HPDE6-E6E7 (cell line): Measurements from ENCODE around the gene GPC5.
"Not testable (repeated sequence)": the region's sequence is repeated elsewhere in the genome, so short reads cannot be mapped to it uniquely, and the experiment has no call there.

Experiments
- DNase-seq: peaks from one replicate; pipeline ENCODE4 v3.0.0; 2011; ENCODE audit warnings: missing footprints; ENCODE audit errors: extremely low spot score

Gene GPC5

GRCh38 chr13:92640936-92641335 is 1242.5 kb downstream of the GPC5 start:
- no peak for DNase-seq

DNA sequence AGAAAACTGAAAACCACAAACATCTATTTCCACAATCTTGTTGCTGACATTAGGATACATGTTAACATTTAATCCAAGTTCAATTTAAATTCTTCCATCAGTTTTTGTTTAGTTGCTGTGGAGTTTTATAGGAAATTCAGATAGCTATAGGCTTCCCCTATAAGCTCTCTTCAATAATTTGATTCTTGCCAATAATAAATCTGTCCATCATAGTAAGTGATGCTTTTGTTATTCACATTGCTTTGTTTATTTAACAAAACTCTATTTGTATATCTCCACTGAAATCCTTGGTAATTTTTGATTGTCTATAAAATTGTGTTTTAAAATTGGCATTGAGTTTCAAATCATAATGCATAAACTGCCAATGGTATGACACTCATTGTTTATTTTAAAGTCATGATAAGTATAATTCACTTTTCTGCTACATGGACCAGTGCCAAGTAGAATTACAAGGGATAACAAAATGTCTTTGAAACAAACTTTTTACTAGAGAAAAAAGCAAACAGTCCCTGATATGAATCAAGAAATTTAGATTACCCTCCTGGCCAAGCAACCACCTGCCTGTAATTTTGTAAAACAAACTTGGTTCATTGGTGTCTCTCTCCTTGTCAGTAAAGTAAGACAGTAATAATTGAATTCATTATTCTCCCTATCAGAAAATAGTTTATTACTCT is 1250.9 kb downstream of the GPC5 start:
- DNase-seq: no peak

DNA sequence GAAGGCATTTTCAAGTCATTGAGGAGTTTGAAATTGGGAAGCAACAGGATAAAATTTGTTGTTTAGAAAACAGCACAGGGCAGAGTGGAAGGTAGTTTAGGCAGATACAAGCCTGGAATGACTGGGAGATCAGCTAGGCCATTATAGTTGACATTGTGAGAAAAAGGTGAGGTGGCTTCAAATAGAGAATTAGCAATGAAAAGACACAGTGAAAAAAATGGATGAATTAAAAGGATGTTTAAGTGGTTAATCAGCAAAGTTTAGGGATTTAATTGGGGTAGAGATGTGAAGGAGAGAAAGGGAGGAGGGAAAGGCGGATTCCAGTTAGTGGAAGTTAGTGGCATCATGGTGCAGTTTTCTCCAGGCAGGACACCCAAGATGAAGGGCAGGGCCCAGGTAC is 1257.7 kb downstream of the GPC5 start:
- no peak for DNase-seq

DNA sequence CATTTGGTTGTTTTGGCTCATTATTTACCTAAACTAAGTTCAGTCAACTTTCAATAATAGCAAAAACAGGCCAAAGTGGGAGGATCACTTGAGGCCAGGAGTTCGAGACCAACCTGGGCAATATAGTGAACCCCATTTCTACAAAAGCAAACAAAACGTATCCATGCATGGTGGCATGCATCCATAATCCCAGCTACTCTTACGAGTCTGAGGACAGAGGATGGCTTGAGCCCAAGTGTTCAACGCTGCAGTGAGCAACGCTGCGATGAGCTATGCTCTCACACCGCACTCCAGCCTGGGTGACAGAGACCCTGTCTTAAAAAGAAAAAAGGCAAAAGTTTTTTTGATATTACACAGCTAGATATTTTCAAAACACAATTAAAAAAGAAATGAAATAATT is 1258.2 kb downstream of the GPC5 start:
- no peak for DNase-seq

DNA sequence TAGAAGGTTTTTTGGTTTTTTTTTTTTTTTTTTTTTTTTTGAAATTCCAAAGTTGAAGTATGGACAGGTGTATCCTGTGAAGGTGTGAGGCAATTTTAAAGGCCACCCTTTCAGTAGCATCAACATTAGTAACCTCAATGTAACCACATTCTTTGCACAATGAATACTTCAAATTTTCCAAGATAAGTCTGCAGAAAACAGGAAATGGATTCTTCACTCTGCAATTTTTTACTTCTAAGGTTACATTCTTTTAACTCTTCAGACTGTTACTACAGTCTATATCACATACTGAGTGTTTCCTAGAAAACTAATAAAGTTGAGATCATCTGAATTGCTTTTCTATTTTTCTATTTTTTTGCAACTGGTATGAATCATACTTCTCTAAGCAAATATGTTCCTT is 1259.1 kb downstream of the GPC5 start:
- no peak for DNase-seq

- DNase-seq: no peak
Measured at GRCh38 chr13:92658293-92658692, 1259.9 kb downstream of the GPC5 start.

- DNase-seq: no peak
Measured at GRCh38 chr13:92661406-92661805, 1263.0 kb downstream of the GPC5 start.

GRCh38 chr13:92668157-92668556 is 1269.7 kb downstream of the GPC5 start:
- no peak for DNase-seq

DNA sequence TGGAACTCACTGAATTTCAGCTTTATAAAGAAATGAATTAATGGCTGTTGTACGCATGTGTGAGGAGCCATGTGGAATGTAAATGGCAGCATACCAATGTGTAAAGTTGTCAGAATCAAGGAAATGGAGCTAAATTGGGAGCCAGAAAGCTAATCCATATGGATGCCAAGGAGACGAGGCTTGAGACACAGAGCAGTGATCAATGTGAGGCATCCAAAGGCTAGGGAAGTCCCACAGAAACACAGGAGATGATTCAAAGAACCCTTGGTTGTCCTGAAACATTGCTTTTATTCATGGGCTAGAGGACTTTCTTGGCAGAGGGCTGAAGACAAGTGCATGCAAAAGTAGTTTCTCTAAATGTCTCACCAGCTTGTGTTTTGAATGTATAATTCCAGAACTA is 1271.7 kb downstream of the GPC5 start:
- DNase-seq: no peak

GRCh38 chr13:92671821-92672220 is 1273.4 kb downstream of the GPC5 start:
- DNase-seq: no peak

- no peak for DNase-seq
Measured at GRCh38 chr13:92676246-92676645, 1277.8 kb downstream of the GPC5 start.

GRCh38 chr13:92677571-92677970 is 1279.2 kb downstream of the GPC5 start:
- no peak for DNase-seq

DNA sequence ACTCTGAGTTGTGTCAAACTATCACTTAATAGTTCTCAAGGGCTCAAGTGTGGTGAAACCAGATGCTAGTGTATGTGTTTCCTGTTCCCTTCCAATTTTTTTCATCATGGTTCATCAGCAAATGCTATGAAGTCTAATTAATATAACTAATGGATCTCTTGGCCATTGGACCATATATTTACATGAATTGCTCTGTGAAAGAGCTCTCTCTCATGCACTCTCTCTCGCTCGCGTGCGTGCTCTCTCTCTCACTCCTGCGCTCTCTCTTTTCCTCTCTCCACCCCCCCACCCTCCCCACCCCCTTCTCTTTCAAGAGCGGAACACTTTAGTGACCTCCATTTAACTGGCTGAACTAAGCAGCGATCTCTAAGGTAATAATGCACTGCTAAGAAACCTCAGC is 1281.2 kb downstream of the GPC5 start:
- DNase-seq: no peak

DNA sequence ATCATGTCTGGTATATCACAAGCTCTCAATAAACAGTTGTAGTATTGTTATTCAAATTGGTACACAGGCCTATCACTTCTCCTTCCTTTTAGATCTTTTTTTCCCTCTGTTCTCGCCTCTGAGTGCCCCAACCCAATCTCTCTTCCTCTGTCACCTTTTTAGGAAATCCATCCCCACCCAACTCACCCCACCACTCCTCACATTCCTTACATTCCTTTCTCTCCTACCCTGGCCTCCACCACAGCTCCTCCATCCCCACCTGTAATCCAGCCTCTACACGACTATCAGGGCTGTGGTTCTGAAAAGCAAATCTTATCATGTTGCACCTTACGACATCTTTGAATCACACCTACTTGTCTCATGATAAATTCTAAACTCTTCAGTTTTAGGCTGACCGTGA is 1282.8 kb downstream of the GPC5 start:
- no peak for DNase-seq

- DNase-seq: no peak
Measured at GRCh38 chr13:92682832-92683517, 1284.6 kb downstream of the GPC5 start.

GRCh38 chr13:92694047-92694446 is 1295.6 kb downstream of the GPC5 start:
- DNase-seq: no peak

DNA sequence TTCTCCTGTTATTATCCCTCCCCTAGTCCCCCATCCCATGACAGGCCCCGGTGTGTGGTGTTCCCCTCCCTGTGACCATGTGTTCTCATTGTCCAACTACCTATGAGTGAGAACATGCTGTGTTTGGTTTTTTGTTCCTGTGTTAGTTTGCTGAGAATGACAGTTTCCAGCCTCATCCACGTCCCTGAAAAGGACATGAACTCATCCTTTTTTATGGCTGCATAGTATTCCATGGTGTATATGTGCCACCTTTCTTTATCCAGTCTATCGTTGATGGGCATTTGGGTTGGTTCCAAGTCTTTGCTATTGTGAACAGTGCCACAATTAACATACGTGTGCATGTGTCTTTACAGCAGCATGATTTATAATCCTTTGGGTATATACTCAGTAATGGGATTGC is 1297.4 kb downstream of the GPC5 start:
- DNase-seq: not testable (repeated sequence)

DNA sequence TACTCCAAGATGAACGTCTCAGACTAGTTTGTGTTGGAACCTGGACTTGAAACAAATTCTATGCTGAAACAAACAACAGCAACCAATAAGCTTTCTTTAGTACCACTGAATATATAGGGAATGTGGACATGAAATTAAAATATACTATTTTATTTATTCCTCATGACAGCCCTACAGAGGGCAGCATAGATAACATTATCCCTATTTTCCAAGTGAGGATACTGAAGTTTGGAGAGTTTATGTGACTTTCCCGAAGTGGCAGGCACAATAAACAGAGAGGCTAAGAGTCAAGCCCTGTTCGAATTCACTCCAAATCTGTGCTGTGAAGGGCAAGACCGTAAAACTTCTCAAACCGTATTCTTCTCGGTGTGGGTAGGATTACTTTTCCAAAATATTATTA is 1318.3 kb downstream of the GPC5 start:
- DNase-seq: peak; percentile 0

- no peak for DNase-seq
Measured at GRCh38 chr13:92717857-92718256, 1319.4 kb downstream of the GPC5 start.

- DNase-seq: no peak
Measured at GRCh38 chr13:92719868-92720267, 1321.4 kb downstream of the GPC5 start.

DNA sequence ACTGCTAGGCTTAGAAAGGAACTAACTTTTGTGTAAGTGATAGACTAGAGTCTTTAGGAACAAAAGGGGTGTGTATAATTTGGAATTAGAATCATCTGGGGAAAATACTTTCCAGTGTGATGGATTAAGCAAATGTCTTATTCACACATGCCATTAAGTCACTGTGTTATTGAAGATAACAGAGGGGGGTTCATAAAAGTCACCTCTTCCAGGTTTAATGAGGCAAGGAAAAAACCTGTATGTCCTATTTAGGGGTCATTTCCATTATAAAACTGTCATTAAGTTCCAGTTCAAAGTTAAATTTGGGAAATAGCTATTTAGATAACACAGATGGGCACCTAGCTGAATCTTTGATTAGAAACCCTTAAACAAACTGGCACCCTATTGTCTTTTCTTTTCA is 1323.2 kb downstream of the GPC5 start:
- no peak for DNase-seq

- no peak for DNase-seq
Measured at GRCh38 chr13:92727118-92727517, 1328.7 kb downstream of the GPC5 start.

GRCh38 chr13:92734068-92734467 is 1335.6 kb downstream of the GPC5 start:
- no peak for DNase-seq

- no peak for DNase-seq
Measured at GRCh38 chr13:92734545-92734944, 1336.1 kb downstream of the GPC5 start.
